K562 (cell line): ENCODE data around the gene RNF227. TPM values are rescaled to one million over a fixed set of nuclear protein-coding genes. Genes with fewer than 3 reads are reported as not detected.

Experiments
- ATAC-seq: fragments of 200-7000 bp; cut with Tn5 transposase; 3 replicates; pipeline ENCODE4 v1.9.1; 2020; ENCODE audit warnings: moderate library complexity
- BruUV-seq: library from RNA; stranded (reverse); fragments of 400-500 nt; replicated peaks from 2 replicates; lab custom pipeline; 2021; lab: Mats Ljungman, UMichigan
- CTCF ChIA-PET: fragments of 300-600 bp; formaldehyde crosslinking; extraction: SDS; loops from one replicate; lab custom pipeline; 2021; ENCODE audit warnings: low intra/inter-chr PET ratio; lab: Yijun Ruan, JAX
- POLR2A ChIA-PET: fragments of 300-600, 350-650 bp; sonication (Branson Sonifier 250); formaldehyde crosslinking; extraction: SDS; loops from one replicate; lab custom pipeline; 2021; ENCODE audit warnings: antibody characterized with exemption, inconsistent platforms; lab: Yijun Ruan, JAX
- DNase-seq, 4 experiments: peaks; one replicate each; pipeline versions ENCODE4 v3.0.0 to v3.0.0-alpha.2; 2011 to 2018; ENCODE audit warnings: low spot score in 3 of 4, mixed read lengths in 3 of 4; ENCODE audit errors: extremely low read depth in 1 of 4
- FAIRE-seq: peaks from 2 replicates; lab custom pipeline; 2011; peaks lifted over from hg19 to GRCh38; lab: Jason Lieb, UNC
- H2AFZ ChIP-seq: 2 replicates; pipeline ENCODE4 v1.6.0; 2011; ENCODE audit warnings: low read depth, low read length, control low read depth, inconsistent platforms
- H3K27ac ChIP-seq: fragments of 200-600 bp; 3 replicates; pipeline ENCODE4 v1.8.0; 2011; ENCODE audit warnings: low read depth, mild to moderate bottlenecking, control low read depth, inconsistent platforms, low read length, moderate library complexity, mixed read lengths; ENCODE audit errors: extremely low read depth
- H3K27me3 ChIP-seq, 2 experiments: fragments of 300-600 bp in 1 of 2; 2 replicates in 1 of 2; 3 replicates in 1 of 2; pipeline versions ENCODE4 v1.6.0 to v1.8.0; 2011; ENCODE audit warnings: inconsistent platforms in 2 of 2, low read length in 2 of 2, mild to moderate bottlenecking in 1 of 2, mixed read lengths in 1 of 2, moderate library complexity in 1 of 2; ENCODE audit not compliant: control insufficient read depth in 2 of 2, insufficient read depth in 2 of 2
- H3K36me3 ChIP-seq: fragments of 300-600 bp; 3 replicates; pipeline ENCODE4 v1.8.0; 2011; ENCODE audit warnings: mild to moderate bottlenecking, low read length, inconsistent platforms; ENCODE audit not compliant: control insufficient read depth, insufficient read depth
- H3K4me1 ChIP-seq, 2 experiments: fragments of 200-600 bp in 1 of 2; replicated peaks in 1 of 2; 2 replicates in 1 of 2; 3 replicates in 1 of 2; pipeline versions ENCODE4 v1.5.1 to v1.8.0; 2011; ENCODE audit warnings: inconsistent platforms in 2 of 2, low read length in 2 of 2, mild to moderate bottlenecking in 1 of 2, mixed read lengths in 1 of 2, moderate library complexity in 1 of 2; ENCODE audit not compliant: control insufficient read depth in 2 of 2, insufficient read depth in 2 of 2
- H3K4me2 ChIP-seq: 2 replicates; pipeline ENCODE4 v1.6.1; 2011; ENCODE audit warnings: low read length, control low read depth, inconsistent platforms, mixed read lengths; ENCODE audit not compliant: insufficient read depth
- H3K4me3 ChIP-seq: fragments of 200-600 bp; sonication (generic), shearing (Covaris generic); 2 replicates; pipeline ENCODE4 v1.5.1; 2016; ENCODE audit warnings: control low read depth, inconsistent platforms
- H3K79me2 ChIP-seq: fragments of 200-600 bp; 3 replicates; pipeline ENCODE4 v1.8.0; 2011; ENCODE audit warnings: low read length, inconsistent platforms; ENCODE audit not compliant: control insufficient read depth, insufficient read depth
- H3K9ac ChIP-seq, 2 experiments: 2 replicates each; pipeline versions ENCODE4 v1.6.0 to v1.6.1; 2011; ENCODE audit warnings: low read depth in 2 of 2, low read length in 2 of 2, control low read depth in 1 of 2, inconsistent platforms in 1 of 2, mild to moderate bottlenecking in 1 of 2, mixed read lengths in 1 of 2; ENCODE audit not compliant: insufficient read depth in 1 of 2
- H3K9me1 ChIP-seq: one replicate; pipeline ENCODE4 v1.6.0; 2011; ENCODE audit warnings: inconsistent platforms, mild to moderate bottlenecking, low read length, moderate library complexity; ENCODE audit not compliant: control insufficient read depth, insufficient read depth
- H3K9me3 ChIP-seq: replicated peaks from 2 replicates; pipeline ENCODE4 v1.5.1; 2011; ENCODE audit warnings: low read depth, low read length, inconsistent platforms; ENCODE audit not compliant: control insufficient read depth, insufficient read depth
- H4K20me1 ChIP-seq: replicated peaks from 2 replicates; pipeline ENCODE4 v1.6.1; 2011; ENCODE audit warnings: low read length, inconsistent platforms, mixed read lengths; ENCODE audit not compliant: control insufficient read depth, insufficient read depth
- HSF4 ChIP-seq: fragments of 250-450 bp; sonication (Bioruptor Pico); IDR thresholded peaks from 2 replicates; pipeline ENCODE4 v2.1.2; 2022; ENCODE audit warnings: mild to moderate bottlenecking, moderate library complexity, borderline replicate concordance
- NFIC ChIP-seq: fragments of 450-650 bp; IDR thresholded peaks from 2 replicates; pipeline ENCODE4 v1.6.1; 2017; ENCODE audit warnings: mild to moderate bottlenecking, inconsistent platforms
- WGBS: fragments of 100-300 bp; shearing (Covaris generic); methylation state at CpG from one replicate; pipeline ENCODE4 v1.1.6; 2016; ENCODE audit warnings: low coverage, mixed read lengths; ENCODE audit not compliant: insufficient coverage; ENCODE audit errors: missing lambda C conversion rate; 5-methylcytosine and 5-hydroxymethylcytosine counted together
- in situ Hi-C: fragments of 300-500 bp; cut with MboI; formaldehyde crosslinking; loops from 4 replicates; pipeline ENCODE4 v1.15.0; 2018; ENCODE audit warnings: inconsistent platforms, mixed read lengths
- intact Hi-C: fragments of 100-400 bp; cut with micrococcal nuclease; formaldehyde crosslinking; loops from 2 replicates; pipeline ENCODE4 v1.14.2; 2022
- polyA plus RNA-seq, 8 experiments: library from polyadenylated mRNA; depleted of rRNA in 4 of 8; stranded (reverse) in 5 of 8; unstranded in 3 of 8; fragments of >200 nt; fragmentation: Nextera tagmentation in 2 of 8; fragmentation: Illumina TruSeq in 1 of 8; extraction: Ambion mirVana in 2 of 8; extraction: Trizol in 1 of 8; gene quantifications; 2 replicates each; pipeline versions ENCODE4 v1.2.1 to v1.2.3, GENCODE V29; 2011 to 2014; ENCODE audit warnings: inconsistent platforms in 1 of 8, missing spikeins in 1 of 8
- total RNA-seq, 7 experiments: library from RNA; depleted of rRNA in 6 of 7; stranded (reverse); fragments of >200 nt in 6 of 7; fragmentation: Illumina TruSeq in 2 of 7; extraction: Trizol in 2 of 7; gene quantifications; 2 replicates each; pipeline versions ENCODE4 v1.2.1 to v1.2.3, GENCODE V29; 2011 to 2021; ENCODE audit warnings: low replicate concordance in 1 of 7
- TF ChIP-seq, protein P1 (sequence below), 2 experiments: fragments of 450-650 bp in 1 of 2; sonication (generic) in 1 of 2; formaldehyde crosslinking in 1 of 2; IDR thresholded peaks in 1 of 2; conservative IDR thresholded peaks in 1 of 2; 2 replicates each; pipeline versions ENCODE4 v1.6.1 to v1.8.1; 2016 to 2023; ENCODE audit warnings: mild to moderate bottlenecking in 2 of 2, moderate library complexity in 2 of 2, inconsistent platforms in 1 of 2, missing genetic modification reagents in 1 of 2
- TF ChIP-seq, protein P2 (sequence below): fragments of 250-450 bp; sonication (Bioruptor Pico); IDR thresholded peaks from 2 replicates; pipeline ENCODE4 v1.8.0; 2021; ENCODE audit warnings: moderate library complexity, mild to moderate bottlenecking, inconsistent platforms

The RNF227 gene
- total and polyA plus RNA-seq, 9 of the 15 experiments (the other 6 are each of a cell fraction or from before 2014, with no cell fraction given), result 1.1 to 6.7 (median 2.3) TPM

DNA sequence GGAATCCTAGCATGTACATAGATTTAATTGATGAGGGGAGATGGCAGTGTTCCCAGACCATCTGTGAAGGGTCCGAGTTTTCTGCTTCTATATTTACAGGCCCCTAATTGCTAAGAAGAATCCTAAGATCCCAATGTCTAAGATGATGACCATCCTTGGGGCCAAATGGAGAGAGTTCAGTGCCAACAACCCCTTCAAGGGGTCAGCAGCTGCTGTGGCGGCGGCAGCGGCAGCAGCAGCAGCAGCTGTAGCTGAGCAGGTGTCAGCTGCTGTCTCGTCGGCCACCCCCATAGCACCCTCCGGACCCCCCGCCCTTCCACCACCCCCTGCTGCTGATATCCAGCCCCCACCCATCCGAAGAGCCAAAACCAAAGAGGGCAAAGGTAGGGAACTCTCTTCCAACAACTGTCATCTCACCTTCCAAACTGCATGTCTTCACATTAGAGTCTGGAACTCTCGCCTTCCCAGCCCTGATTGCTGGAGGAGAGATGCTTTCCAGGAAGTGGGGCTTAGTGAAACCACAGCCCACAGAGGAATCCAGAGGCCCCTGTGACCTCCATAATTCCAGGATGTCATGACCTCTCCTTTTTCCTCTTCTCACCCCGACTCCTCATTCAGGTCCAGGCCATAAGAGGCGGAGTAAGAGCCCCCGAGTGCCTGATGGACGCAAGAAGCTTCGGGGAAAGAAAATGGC is 22.8 kb downstream of the RNF227 start (continued):
- TF ChIP-seq, protein P1, sequence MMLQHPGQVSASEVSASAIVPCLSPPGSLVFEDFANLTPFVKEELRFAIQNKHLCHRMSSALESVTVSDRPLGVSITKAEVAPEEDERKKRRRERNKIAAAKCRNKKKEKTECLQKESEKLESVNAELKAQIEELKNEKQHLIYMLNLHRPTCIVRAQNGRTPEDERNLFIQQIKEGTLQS (IDR thresholded peaks at IDR 0.05), result no peak
- TF ChIP-seq, protein P1 (CRISPR knock-in tag; conservative IDR thresholded peaks at IDR 0.05), result no peak
- TF ChIP-seq, protein P2, sequence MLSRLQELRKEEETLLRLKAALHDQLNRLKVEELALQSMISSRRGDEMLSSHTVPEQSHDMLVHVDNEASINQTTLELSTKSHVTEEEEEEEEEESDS, result no peak

DNA sequence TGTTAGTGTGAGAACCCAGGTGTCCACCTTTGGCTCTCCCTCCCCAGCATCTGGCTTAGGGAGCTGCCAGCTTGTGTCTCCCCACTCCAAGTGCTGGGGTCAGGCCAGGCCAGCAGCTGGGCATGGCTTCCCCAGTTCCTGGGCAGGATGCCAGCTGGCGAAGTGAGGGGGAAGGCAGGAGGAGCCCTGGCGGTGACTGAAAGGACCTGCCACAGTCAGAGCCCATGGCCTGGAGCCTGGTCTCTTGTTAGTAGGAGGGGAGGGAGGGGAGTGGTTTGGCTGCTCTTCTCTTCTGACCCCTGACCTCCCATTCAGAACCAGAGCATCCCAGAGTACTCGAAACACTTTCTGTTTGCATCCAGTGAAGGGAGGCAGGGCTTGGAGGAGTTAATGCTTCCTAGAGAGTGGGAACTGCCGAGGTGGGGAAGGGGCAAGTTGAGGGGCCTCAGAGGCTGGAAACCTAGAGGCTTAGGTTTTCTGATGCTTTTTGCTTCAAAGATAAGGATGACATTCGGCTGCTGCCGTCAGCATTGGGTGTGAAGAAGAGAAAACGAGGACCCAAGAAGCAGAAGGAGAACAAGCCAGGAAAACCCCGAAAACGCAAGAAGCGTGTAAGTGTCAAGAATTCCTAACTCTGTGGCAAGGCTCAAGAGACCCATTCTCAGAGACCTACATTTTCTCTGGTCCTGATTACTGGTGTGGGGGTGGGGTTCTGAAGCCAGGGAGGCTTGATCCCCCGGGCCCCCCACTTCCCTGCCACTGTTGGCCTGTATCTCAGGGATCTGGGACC is 26.7 kb downstream of the RNF227 start:
- in situ Hi-C loops, result no loop called here
- POLR2A ChIA-PET, result no interaction called here
- no peaks in the 10 kb centered on the region for H3K9me3 ChIP-seq
- H3K9ac ChIP-seq, result peak overlapping the region in 1 of 2 experiments; percentile 74; a peak in 2 of 4 replicates
- TF ChIP-seq NFIC, result peak; percentile 67
- TF ChIP-seq, protein P1 (IDR thresholded peaks at IDR 0.05), result no peak
- TF ChIP-seq, protein P1 (CRISPR knock-in tag; conservative IDR thresholded peaks at IDR 0.05), result no peak
- no peak for TF ChIP-seq HSF4 (CRISPR knock-in tag)
- no peaks in the 10 kb centered on the region; the same call in 1 of the 2 replicates for H4K20me1 ChIP-seq
- no peak overlapping the region for H3K4me2 ChIP-seq
- ATAC-seq, result no peak
- no peak overlapping the region for H3K4me3 ChIP-seq
- peaks cover 17 to 31% of the 10 kb centered on the region in 2 experiments; a peak in 4 of 5 replicates for H3K4me1 ChIP-seq
- H3K27me3 ChIP-seq, result no peaks in the 10 kb centered on the region
- no peak for FAIRE-seq
- peaks cover 39% of the 10 kb centered on the region for H3K79me2 ChIP-seq
- peaks cover 3% of the 10 kb centered on the region for H3K9me1 ChIP-seq
- intact Hi-C loops, result no loop called here
- no peak overlapping the region for H3K27ac ChIP-seq
- CTCF ChIA-PET, result no interaction called here
- peak in 2 of 4 experiments; percentile 10 to 16 for DNase-seq
- no TSS peak for BruUV-seq
- WGBS, result 70% methylated on average over 5 of the region's 11 CpGs
- H3K36me3 ChIP-seq, result peaks cover 27% of the 10 kb centered on the region; the same call in 1 of the 3 replicates
- H2AFZ ChIP-seq, result no peak overlapping the region
